Activated naive CD8-positive, alpha-beta T cell treated with anti-CD3 and anti-CD28 coated beads, Interleukin-2, amount 50 U/mL, for 24 hours (primary cell): ENCODE results near the gene ACOX2.

Experiments used
- ATAC-seq: fragments of 150-1000 bp; cut with Tn5 transposase; one replicate; pipeline ENCODE4 v1.10.0; 2021
- DNase-seq: peaks from one replicate; pipeline ENCODE4 v3.0.0; 2021
- H3K27ac Mint-ChIP-seq: one replicate; pipeline ENCODE4 v1.8.0; 2021; ENCODE audit warnings: mild to moderate bottlenecking, mixed read lengths
- H3K27me3 Mint-ChIP-seq: one replicate; pipeline ENCODE4 v1.8.0; 2021; ENCODE audit warnings: mixed read lengths
- H3K36me3 Mint-ChIP-seq: one replicate; pipeline ENCODE4 v1.8.0; 2021; ENCODE audit warnings: low read depth, mixed read lengths
- H3K4me1 Mint-ChIP-seq: one replicate; pipeline ENCODE4 v1.8.0; 2021; ENCODE audit warnings: mixed read lengths
- H3K4me3 Mint-ChIP-seq: one replicate; pipeline ENCODE4 v1.8.0; 2021; ENCODE audit warnings: mild to moderate bottlenecking, moderate library complexity, mixed read lengths
- H3K9me3 Mint-ChIP-seq: one replicate; pipeline ENCODE4 v1.8.0; 2021; ENCODE audit warnings: mixed read lengths

Gene ACOX2

GRCh38 chr3:58488967-58489366, 48.0 kb downstream of the ACOX2 start:
- H3K27ac Mint-ChIP-seq = no peak overlapping the region

GRCh38 chr3:58487140-58487886, 49.7 kb downstream of the ACOX2 start:
- no peak for ATAC-seq
- Mint-ChIP-seq H3K9me3 (no peaks in the 10 kb centered on the region), H3K27me3 (peaks cover 11% of the 10 kb centered on the region), H3K4me3 (no peak overlapping the region), H3K4me1 (peaks cover 12% of the 10 kb centered on the region), H3K36me3 (no peaks in the 10 kb centered on the region), H3K27ac (no peak overlapping the region)
- DNase-seq = no peak

More at GRCh38 chr3:58488967-58489366, 48.0 kb downstream of the ACOX2 start:
- no peaks in the 10 kb centered on the region for H3K9me3 Mint-ChIP-seq
- H3K27me3 Mint-ChIP-seq = peaks cover 11% of the 10 kb centered on the region
- no peaks in the 10 kb centered on the region for H3K36me3 Mint-ChIP-seq
- DNase-seq (no peak), ATAC-seq (no peak)
- no peak overlapping the region for H3K4me3 Mint-ChIP-seq
- H3K4me1 Mint-ChIP-seq = peaks cover 22% of the 10 kb centered on the region

DNA sequence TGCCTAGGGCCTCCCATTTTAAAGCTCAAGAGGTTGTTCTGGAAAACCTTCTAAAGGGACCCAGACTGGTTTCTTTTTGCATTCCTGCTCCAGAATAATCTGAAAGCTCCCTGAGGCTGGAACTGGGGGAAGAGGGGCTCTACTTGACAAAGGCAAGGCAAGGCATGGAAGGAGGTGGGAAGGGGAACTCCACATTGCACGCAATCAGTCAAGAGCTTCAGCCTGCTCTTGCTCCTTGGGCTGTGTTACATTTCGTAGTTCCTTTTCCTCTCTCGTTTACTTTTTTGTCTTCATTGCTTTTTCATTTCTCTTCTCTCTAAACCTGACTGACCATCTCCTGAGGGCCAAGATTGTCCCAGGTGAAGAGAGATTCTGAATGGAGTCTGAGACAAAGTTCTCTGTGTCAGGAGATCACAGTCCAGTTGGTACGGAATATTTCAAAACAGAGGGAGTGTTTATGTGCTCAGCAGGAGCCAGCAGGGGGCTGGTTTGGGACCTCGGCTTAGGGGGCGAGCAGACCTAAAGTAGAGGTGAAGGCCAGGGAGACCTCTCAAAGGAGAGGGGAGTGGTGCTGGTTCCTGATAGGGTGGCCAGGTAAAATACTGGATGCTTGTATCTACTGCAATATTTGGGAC, 51.1 kb downstream of the ACOX2 start:
- no peak for DNase-seq
- Mint-ChIP-seq H3K4me3 (no peak overlapping the region), H3K27me3 (peaks cover 9% of the 10 kb centered on the region), H3K27ac (no peak overlapping the region), H3K36me3 (no peaks in the 10 kb centered on the region), H3K4me1 (peaks cover 7% of the 10 kb centered on the region), H3K9me3 (no peaks in the 10 kb centered on the region)
- ATAC-seq = no peak

GRCh38 chr3:58484722-58485069, 52.3 kb downstream of the ACOX2 start:
- H3K27ac Mint-ChIP-seq = no peak overlapping the region
- DNase-seq (no peak), ATAC-seq (no peak)
- no peak overlapping the region for H3K4me3 Mint-ChIP-seq
- H3K9me3 Mint-ChIP-seq = no peaks in the 10 kb centered on the region
- no peaks in the 10 kb centered on the region for H3K36me3 Mint-ChIP-seq
- peaks cover 11% of the 10 kb centered on the region for H3K27me3 Mint-ChIP-seq
- H3K4me1 Mint-ChIP-seq = peaks cover 4% of the 10 kb centered on the region

GRCh38 chr3:58484045-58484721, 52.8 kb downstream of the ACOX2 start:
- no peak for DNase-seq
- no peak overlapping the region for H3K27ac Mint-ChIP-seq
- H3K4me1 Mint-ChIP-seq = peaks cover 4% of the 10 kb centered on the region
- H3K4me3 Mint-ChIP-seq = no peak overlapping the region
- H3K9me3 Mint-ChIP-seq = no peaks in the 10 kb centered on the region
- no peak for ATAC-seq
- H3K27me3 Mint-ChIP-seq = peaks cover 11% of the 10 kb centered on the region
- H3K36me3 Mint-ChIP-seq = no peaks in the 10 kb centered on the region

GRCh38 chr3:58482917-58483636, 53.9 kb downstream of the ACOX2 start:
- H3K4me3 Mint-ChIP-seq = no peak overlapping the region
- ATAC-seq (no peak), DNase-seq (no peak)
- H3K9me3 Mint-ChIP-seq = no peaks in the 10 kb centered on the region
- H3K27ac Mint-ChIP-seq = no peak overlapping the region
- H3K27me3 Mint-ChIP-seq = peaks cover 5% of the 10 kb centered on the region
- no peaks in the 10 kb centered on the region for H3K36me3 Mint-ChIP-seq
- H3K4me1 Mint-ChIP-seq = peaks cover 4% of the 10 kb centered on the region

DNA sequence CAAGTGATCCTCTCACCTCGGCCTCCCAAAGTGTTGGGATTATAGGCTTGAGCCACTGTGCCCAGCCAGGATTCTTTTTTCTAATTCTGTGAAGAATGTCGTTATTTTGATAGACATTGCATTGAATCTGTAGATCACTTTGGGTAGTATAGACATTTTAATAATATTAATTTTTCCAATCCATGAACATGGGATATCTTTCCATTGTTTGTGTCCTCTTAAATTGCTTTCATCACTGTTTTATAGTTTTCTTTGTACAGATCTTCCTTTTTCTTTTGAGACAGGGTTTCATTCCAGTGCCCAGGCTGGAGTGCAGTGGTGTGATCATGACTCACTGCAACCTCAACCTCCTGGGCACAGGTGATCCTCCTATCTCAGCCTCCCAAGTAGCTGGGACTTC, 56.7 kb downstream of the ACOX2 start:
- Mint-ChIP-seq H3K4me1 (peaks cover 5% of the 10 kb centered on the region), H3K4me3 (no peak overlapping the region), H3K36me3 (no peaks in the 10 kb centered on the region), H3K27ac (no peak overlapping the region), H3K9me3 (no peaks in the 10 kb centered on the region), H3K27me3 (peaks cover 2% of the 10 kb centered on the region)
- ATAC-seq (no peak), DNase-seq (no peak)

DNA sequence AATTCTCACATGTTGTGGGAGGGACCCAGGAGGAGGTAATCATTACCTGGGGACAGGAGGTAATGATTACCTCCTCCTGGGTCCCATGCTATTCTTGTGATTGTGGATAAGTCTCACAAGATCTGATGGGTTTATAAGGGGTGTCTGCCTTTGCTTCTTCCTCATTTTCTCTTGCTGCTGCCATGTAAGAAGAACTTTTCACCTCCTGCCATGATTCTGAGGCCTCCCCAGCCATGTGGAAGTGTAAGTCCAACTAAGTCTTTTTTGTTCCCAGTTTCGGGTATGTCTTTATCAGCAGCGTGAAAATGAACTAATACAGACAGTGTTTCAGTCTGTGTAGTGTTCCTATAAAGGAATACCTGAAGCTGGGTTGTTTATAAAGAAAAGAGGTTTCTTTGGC, 58.2 kb downstream of the ACOX2 start:
- H3K36me3 Mint-ChIP-seq = no peaks in the 10 kb centered on the region
- no peak for DNase-seq
- no peak overlapping the region for H3K27ac Mint-ChIP-seq
- no peak overlapping the region for H3K4me3 Mint-ChIP-seq
- H3K4me1 Mint-ChIP-seq = peaks cover 20% of the 10 kb centered on the region
- no peak for ATAC-seq
- no peaks in the 10 kb centered on the region for H3K9me3 Mint-ChIP-seq
- H3K27me3 Mint-ChIP-seq = peaks cover 2% of the 10 kb centered on the region

- no peak for ATAC-seq
- Mint-ChIP-seq H3K9me3 (no peaks in the 10 kb centered on the region), H3K4me3 (no peak overlapping the region), H3K36me3 (no peaks in the 10 kb centered on the region), H3K27me3 (no peaks in the 10 kb centered on the region), H3K4me1 (peaks cover 38% of the 10 kb centered on the region), H3K27ac (no peak overlapping the region)
- DNase-seq = no peak
Observed at GRCh38 chr3:58474967-58475578, 61.9 kb downstream of the ACOX2 start.

- H3K27me3 Mint-ChIP-seq = no peaks in the 10 kb centered on the region
- H3K36me3 Mint-ChIP-seq = no peaks in the 10 kb centered on the region
- H3K4me1 Mint-ChIP-seq = peaks cover 38% of the 10 kb centered on the region
- H3K9me3 Mint-ChIP-seq = no peaks in the 10 kb centered on the region
- H3K4me3 Mint-ChIP-seq = no peak overlapping the region
- DNase-seq (no peak), ATAC-seq (no peak)
- no peak overlapping the region for H3K27ac Mint-ChIP-seq
Observed at GRCh38 chr3:58474348-58474911, 62.6 kb downstream of the ACOX2 start.

DNA sequence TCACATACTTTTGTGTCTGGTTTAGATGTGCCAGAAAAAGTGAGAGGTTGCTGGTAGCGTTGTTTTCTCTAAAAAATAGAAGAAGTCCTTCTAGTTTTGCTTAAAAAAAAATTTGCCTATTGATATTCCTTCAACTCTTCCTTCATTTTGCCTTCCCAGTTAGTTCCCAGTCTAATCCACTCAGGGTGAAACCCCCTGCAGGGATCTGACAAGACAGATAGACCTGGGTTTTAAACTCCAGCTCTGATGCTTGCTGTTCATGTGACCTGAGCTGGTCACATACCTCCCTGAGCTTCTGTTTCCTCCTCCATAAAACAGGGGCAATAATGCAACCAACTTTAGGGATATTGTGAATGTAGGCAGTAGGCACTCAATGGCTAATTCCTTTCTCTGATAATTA, 63.7 kb downstream of the ACOX2 start:
- ATAC-seq = no peak
- no peaks in the 10 kb centered on the region for H3K36me3 Mint-ChIP-seq
- no peaks in the 10 kb centered on the region for H3K9me3 Mint-ChIP-seq
- no peak overlapping the region for H3K27ac Mint-ChIP-seq
- H3K4me1 Mint-ChIP-seq = peaks cover 38% of the 10 kb centered on the region
- no peak overlapping the region for H3K4me3 Mint-ChIP-seq
- H3K27me3 Mint-ChIP-seq = no peaks in the 10 kb centered on the region
- DNase-seq = no peak

GRCh38 chr3:58471025-58471887, 65.7 kb downstream of the ACOX2 start:
- Mint-ChIP-seq H3K36me3 (no peaks in the 10 kb centered on the region), H3K4me3 (no peak overlapping the region), H3K9me3 (no peaks in the 10 kb centered on the region), H3K4me1 (peaks cover 38% of the 10 kb centered on the region), H3K27ac (peak overlapping the region; percentile 35), H3K27me3 (no peaks in the 10 kb centered on the region)
- DNase-seq = peak; percentile 49
- peak; percentile 97 for ATAC-seq

DNA sequence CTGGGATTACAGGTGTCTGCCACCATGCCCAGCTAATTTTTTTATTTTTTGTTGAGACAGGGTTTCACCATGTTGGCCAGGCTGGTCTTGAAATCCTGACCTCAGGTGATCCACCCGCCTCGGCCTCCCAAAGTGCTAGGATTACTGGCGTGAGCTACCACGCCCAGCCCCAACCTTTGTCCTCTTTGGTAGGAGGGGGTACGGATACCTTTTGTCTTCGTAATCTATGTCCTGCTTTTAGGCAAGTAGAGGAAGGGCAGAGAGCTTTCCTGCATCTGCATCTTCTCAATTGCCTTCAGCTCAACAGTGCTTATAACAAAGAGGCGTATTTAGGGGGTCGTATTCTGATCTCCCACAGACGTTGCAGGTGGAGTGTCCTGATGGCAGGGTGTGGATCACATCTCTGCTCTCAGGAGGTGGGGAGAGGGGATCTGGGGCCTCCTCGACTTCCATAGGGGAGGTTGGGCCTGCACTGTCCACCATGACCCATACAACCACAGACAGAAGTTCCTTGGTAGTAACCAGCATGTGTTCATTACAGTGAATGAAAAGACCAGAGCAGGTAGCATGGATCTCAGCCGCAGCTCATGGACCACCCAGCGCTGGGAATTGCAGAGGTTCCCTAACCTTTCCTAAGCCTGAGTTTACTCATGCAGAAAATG, 66.5 kb downstream of the ACOX2 start:
- no peak for DNase-seq
- no peaks in the 10 kb centered on the region for H3K27me3 Mint-ChIP-seq
- H3K4me1 Mint-ChIP-seq = peaks cover 38% of the 10 kb centered on the region
- no peak overlapping the region for H3K4me3 Mint-ChIP-seq
- no peak for ATAC-seq
- H3K9me3 Mint-ChIP-seq = no peaks in the 10 kb centered on the region
- H3K27ac Mint-ChIP-seq = no peak overlapping the region
- H3K36me3 Mint-ChIP-seq = no peaks in the 10 kb centered on the region
